Left kidney (tissue), 2 donors: ENCODE results near the gene PLEKHH1. TPM values are rescaled to one million over a fixed set of nuclear protein-coding genes. Genes with fewer than 3 reads are reported as not detected.
A peak's percentile ranks its signal among the peaks of the same experiment; 100 is the strongest.
"Not testable (repeated sequence)": the region's sequence is repeated elsewhere in the genome, so short reads cannot be mapped to it uniquely, and the experiment has no call there.

Experiments used
- DNase-seq: peaks from one replicate; pipeline ENCODE4 v3.0.0-alpha.2; 2013
- polyA plus RNA-seq: library from polyadenylated mRNA; unstranded; fragments of 120-200 nt; gene quantifications from one replicate; pipeline ENCODE4 v1.2.1, GENCODE V29; 2013; ENCODE audit not compliant: insufficient read length

The PLEKHH1 gene
- polyA plus RNA-seq, 1 donor = 87.7 TPM

GRCh38 chr14:67529947-67530935 is 2.8 kb upstream of the PLEKHH1 start:
- DNase-seq = no peak

DNA sequence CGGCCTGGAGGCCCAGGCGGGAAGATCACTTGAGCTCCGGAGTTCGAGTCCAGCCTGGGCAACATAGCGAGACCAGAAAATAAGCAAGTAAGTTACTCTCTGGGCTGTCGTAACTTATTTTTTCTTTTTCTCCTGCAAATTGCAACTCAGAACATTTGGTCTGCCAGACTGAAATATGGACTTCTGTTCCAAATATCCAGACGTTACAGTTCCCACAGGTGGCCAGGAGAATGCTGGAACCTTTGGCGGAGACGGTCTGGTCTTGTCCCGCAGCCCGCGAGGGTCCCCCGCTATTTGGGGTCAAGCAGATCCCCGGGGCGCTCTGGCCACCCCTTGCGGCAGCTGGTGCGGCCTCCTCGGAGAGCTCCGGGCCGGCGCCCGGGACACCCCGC is 488 bp upstream of the PLEKHH1 start:
- no peak for DNase-seq

- peak; percentile 49 for DNase-seq
These were observed 630 bp downstream of the PLEKHH1 start for GRCh38 chr14:67533754-67534085.

- DNase-seq = no peak
These were observed 3.0 kb downstream of the PLEKHH1 start for GRCh38 chr14:67536087-67536486.

DNA sequence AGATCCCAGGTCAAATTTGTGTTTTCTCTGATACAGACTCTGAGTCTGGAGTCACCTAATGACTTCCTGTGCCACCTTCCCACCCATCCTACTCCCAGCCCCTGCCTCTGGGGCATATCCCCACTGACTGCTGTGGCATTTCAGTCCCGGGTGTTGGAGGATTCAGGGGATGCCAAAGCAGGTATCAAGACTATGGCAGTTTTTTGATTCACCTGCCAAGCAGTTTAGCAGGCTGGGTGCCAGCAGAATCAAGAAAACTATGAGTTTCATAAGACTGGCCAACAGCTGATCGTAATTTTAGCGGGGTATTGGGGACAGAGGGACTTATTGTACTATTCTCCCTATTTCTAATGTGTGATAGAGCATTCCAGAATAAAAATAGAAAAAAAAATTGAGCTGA is 4.6 kb downstream of the PLEKHH1 start:
- no peak for DNase-seq

DNA sequence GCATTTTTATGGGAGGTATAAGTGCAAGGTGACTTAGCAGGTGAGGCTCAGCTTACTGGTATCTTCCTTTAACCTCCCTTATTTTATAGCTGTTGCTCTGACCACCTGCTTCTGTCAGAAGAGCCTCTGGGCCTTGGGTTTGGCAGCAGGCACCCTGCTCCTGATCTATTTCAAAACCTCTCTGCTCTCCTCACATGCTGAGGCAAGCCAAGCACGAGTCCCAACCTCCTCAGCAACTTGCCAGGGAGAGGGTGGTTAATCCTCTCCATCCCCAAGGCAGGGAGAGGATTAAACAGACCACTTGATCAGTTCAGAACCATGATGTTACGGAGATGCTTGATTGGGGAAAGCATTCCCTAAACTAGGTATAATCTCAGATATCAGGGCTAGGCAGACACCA is 5.4 kb downstream of the PLEKHH1 start:
- no peak for DNase-seq

GRCh38 chr14:67539116-67539515 is 6.0 kb downstream of the PLEKHH1 start:
- DNase-seq = no peak

DNA sequence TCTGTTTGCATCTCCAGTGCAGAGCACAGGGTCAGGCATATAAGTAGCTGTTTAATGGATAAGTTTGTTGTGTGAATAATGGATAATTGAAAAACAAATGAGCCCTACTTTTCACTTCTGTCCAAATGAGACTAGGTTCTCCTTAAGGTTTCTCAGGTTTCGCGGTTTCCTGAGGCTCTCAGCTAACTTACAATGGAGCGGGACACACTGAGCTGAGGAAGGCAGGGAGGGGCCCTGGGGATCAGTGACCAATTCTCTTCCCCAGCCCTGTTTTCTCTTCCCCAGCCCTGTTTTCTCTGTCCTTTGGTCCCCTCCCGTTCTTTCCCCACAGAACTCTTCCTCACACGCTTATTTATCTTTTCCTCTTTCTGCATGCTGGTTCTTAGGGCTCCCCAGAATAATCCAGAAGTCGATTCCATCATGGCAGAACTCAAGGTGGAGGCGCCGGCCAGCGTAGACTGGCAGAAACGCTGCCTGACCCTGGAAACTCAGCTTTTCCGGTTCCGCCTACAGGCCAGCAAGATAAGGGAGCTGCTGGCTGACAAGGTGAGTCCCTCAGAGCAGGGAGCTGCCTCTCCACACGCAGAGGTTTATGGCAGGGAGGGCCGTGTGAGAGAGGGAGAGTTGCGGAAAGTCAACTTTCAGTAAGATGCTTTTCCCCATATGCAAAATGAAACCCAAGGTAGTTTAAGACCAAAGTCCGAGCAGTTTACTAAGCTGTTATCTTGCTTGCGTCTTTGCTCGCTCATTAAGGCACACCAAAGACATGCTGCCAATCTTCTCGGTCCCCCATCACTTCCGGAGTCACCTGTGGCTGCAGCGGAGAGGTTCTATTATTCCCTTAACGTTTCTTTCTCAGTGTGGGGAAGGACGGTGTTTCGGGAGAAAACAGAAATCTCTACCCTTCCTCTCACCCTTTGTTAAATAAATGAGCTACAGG is 8.6 kb downstream of the PLEKHH1 start:
- DNase-seq = no peak

DNA sequence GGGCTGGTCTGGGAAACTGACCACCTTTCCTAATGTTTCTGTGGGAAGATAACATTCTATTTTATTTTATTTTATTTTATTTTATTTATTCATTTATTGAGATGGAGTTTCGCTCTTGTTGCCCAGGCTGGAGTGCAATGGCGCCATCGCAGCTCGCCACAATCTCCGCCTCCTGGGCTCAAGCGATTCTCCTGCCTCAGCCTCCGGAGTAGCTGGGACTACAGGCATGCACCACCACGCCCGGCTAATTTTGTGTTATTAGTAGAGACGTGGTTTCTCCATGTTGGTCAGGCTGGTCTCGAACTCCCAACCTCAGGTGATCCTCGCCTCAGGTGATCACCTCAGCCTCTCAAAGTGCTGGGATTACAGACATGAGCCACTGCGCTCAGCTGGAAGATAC is 9.5 kb downstream of the PLEKHH1 start:
- not testable (repeated sequence) for DNase-seq

- DNase-seq = no peak
These were observed 11.5 kb downstream of the PLEKHH1 start for GRCh38 chr14:67544590-67544989.

DNA sequence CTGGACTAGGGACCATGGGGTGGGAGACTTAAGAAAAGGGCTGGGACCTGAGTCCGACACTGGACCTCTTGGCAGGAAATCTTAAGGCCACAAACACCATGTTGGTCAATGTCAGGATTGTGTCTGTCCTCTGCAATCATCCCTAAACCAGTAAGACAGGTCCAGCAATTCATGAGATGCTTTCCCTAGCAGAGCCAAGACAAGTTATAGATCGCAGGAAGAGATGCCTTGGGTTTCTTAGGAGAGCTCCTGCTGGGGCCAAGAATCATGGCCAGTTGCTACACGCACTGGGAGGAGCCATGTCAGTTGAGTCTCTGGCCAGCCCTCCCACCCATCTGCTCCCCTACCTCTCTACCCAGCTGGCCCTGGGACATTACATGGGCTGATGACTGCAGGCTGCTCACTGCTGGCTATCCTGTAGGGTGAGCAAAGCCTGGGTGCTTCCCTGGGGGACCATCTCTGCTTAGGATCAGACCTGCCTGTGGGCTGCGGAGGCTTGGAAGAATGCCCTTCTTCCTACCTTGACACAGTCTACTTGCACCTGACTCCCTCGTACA is 14.2 kb downstream of the PLEKHH1 start:
- no peak for DNase-seq

- DNase-seq = no peak
These were observed 16.6 kb downstream of the PLEKHH1 start for GRCh38 chr14:67549734-67550133.

DNA sequence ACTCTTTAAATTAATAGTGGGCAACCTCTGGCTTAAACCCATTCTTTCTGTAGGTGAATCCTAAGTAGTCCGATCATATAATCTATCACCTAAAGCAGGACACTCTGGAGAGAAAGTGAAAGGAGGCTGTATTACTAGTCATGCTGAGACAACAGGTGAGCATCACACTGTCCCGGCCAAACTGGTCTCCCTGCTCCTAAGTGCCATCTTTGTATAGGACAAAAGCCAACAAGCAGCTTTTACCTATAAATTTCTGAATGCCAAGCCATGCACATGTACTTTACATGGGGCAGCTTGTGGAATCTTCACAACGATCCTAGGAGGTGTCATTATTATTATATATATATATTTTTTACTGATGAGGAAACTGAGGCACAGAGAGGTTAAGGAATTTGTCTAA is 18.0 kb downstream of the PLEKHH1 start:
- DNase-seq = no peak

DNA sequence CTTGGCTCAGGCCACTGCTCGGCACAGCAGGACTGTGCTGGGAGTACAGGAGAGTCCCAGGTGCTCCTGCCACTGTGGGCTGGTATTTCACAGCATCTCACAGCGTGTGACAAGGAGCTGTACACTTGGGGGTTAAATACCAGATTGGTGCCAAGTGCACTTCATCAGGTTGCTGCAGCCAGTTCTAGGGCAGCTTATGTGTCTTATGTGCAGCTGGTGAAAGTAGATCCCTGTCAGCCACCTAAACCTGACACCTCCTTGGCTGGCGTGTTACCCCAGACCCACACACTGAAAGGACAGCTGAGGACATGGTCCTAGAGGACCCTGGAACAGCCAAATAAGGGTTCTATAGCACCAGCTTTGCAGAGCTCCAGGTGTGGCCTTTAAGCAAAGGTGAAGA is 18.9 kb downstream of the PLEKHH1 start:
- DNase-seq = no peak

GRCh38 chr14:67553547-67553946 is 20.5 kb downstream of the PLEKHH1 start:
- no peak for DNase-seq

DNA sequence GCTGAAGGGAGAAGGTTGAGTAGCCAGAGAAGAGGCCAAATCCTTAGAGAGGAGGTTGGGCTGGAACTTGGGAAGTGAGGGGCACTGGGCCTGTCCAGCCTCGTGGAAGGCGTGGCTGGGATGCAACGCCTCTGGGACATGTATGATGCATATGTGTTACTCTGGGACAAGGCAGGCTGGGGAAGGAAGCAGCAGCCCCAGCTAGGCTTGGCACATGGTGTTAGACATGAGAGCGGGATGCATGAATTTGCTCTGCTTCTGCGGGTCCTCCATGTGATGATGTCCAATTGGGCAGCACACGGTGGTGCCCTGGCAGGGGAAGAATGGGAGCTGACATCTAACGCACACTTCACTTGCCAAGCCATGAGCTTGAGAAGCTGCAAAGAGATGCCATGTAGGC is 21.3 kb downstream of the PLEKHH1 start:
- no peak for DNase-seq

- no peak for DNase-seq
These were observed 22.5 kb downstream of the PLEKHH1 start for GRCh38 chr14:67555518-67556090.

DNA sequence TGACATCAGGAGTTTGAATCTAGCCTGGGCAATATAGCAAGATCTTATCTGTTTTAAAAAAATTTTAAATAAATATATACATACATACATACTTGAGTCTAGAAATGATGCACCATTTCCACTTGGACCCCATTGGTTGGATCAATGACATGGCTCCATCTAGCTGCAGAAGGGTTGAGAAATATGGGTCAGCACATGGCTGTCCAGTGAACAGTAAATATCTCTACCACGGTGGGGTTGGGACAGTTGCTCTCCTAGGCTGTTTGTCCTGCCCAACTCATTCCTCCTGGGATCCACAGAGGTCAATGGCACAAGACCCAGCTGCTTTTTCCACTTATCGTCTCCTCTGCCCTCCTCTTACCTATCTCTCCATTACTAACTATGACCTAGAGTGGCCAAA is 23.6 kb downstream of the PLEKHH1 start:
- DNase-seq = no peak

GRCh38 chr14:67557118-67557517 is 24.0 kb downstream of the PLEKHH1 start:
- DNase-seq = no peak

DNA sequence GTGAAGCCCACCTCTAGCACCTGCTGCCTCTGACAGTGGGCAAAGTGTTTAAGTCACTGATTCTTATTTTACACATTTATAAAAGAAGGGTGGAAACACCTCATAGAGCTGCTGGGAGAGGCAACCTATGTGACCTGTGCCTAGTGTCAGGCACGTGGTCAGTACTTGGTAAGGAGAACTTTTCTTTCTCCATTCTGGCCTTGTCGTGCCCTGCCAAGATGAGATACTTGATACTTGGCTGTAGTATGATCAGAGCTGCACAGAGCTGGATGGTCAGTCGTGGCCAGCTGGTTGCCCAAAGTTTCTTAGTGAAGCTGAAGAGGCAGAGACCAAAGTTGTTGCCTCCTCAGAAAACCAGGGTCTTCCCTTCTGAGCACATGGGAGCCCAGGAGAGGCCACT is 24.6 kb downstream of the PLEKHH1 start:
- no peak for DNase-seq

DNA sequence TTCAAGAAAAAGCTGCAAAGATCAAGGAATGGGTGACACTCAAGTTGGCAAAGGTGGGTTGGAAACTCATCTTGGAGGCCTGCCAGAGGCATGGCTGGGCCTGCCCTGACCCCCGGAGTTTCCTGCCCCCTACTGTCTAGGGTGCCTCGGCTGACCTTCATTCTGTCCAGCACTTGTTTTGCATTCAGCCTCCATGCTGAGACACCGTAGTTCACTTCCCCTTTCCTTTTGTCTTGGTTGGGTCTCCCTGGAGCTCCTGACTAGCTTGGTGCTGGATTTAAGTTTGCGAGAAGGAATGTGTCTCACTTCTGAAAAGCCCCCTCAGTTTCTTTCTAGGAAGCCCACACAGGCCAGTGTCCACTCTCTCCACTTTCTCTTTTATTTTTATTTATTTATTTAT is 26.5 kb downstream of the PLEKHH1 start:
- no peak for DNase-seq

GRCh38 chr14:67562025-67562775 is 29.1 kb downstream of the PLEKHH1 start:
- DNase-seq = no peak
